ENCODE data around the gene PAX1.

Gene PAX1

DNA sequence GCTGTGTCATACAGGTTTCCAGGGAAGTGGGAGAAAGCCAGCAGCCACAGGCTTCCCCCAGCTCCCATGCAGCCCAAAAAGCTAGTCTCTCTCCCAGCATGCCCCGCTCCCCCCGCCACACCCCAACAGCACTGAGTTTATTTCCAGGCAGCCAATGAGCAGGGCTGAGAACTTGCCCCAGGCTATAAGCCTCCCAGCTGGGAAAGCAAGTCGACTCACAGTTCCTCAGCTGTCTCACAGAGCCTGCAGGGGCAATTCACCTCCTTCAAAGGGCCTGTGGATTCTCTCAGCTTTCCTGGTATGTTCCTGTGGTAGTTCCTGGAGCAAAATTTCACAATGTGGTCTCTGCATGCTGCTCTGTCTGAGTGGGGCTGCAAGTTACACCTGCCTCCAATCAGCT is 34.2 kb downstream of the PAX1 start:
- TF ChIP-seq GATA2 (IDR thresholded peaks at IDR 0.05; ENCODE audit: low read depth, low read length) (no peak), GATA3 (IDR thresholded peaks at IDR 0.05; ENCODE audit: low read depth, low read length) (no peak)

DNA sequence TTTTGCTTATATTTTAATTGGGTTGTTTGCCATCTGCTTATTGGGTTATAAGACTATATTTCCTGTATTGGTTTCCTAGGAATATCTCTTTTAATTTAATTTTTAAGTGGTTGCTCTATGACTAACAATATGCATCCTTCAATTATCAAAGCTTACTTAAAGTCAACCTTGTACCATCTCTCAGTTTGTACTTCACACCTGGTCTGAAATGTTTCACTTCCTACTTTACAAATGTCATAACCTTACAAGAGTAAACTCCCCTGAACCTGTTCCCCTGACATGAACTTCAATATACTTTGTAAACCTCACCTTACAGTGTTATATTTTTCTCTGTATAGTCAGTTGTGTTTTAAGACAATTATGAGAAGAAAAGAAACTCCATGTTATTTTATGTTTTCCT is 35.8 kb downstream of the PAX1 start:
- TF ChIP-seq GATA3 (IDR thresholded peaks at IDR 0.05; ENCODE audit: low read depth, low read length) (no peak), GATA2 (IDR thresholded peaks at IDR 0.05; ENCODE audit: low read depth, low read length) (no peak)

DNA sequence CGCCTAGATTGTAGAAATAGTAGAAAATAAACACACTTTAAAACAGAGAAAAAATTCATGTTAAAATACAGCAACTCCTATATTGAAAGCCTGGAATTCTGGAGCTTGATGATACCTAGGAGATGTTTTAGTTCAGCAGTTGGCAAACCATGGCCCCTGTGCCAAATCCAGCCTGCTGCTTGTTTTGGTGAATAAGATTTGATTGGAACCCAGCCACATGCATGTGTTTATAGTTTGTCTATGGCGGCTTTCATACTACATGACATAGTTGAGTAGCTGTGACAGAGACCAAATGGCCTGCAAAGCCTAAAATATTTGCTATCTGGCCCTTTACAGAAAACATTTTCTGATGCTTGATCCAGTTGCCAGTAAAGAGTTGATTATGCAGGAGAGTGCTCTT is 57.2 kb downstream of the PAX1 start:
- TF ChIP-seq GATA3 (IDR thresholded peaks at IDR 0.05; ENCODE audit: low read depth, low read length): no peak
- no peak for TF ChIP-seq GATA2 (IDR thresholded peaks at IDR 0.05; ENCODE audit: low read depth, low read length)

DNA sequence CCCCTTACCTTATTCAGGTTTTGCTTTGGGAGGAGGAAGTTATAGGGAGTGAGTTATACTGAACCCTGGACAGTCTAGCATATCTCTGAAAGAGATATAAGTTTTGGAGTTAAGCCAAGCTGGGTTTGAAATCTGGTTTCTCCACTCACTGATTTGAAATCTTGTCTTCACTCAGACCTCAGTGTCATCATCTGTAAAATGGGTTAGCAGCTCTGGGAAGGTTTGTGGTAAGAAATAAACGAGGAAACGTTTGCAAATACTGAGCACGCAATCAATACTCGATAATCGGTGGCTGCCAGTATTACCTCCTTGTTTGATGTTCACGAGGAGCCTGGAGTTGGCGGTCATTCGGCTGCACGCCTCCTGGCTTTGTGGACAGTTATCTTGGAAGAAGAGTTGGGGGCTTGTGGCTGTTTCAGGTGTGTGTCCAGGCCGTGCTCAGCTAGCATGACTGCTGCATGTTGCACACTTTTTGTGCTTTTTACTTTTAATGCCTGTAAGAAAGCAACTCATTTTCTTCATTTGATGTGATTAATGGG is 61.8 kb downstream of the PAX1 start:
- TF ChIP-seq GATA2 (IDR thresholded peaks at IDR 0.05; ENCODE audit: low read depth, low read length): no peak
- no peak for TF ChIP-seq GATA3 (IDR thresholded peaks at IDR 0.05; ENCODE audit: low read depth, low read length)

DNA sequence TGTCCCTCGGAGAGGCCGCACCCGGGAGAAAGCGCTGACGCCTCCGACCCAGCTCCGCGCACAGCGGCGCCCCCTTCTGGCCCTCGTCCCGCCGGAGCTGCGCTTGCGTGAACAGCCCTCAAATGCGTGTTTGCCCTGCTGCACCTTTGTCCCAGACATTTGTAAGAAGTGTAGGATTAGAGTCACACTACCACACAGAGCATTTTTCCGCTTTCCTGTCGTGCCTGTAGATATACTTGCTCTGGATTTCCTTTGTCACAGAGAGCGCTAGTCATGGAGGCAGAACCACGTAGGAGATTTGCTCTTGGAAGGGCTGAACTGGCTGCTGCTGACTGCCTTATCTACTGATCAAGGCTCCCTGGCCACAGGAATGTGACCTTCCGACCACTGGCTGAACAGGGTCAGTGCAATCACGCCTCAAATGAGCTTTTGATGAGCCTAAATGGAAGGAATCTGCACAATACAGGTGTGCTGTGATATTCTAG is 62.3 kb downstream of the PAX1 start:
- TF ChIP-seq GATA2 (IDR thresholded peaks at IDR 0.05; ENCODE audit: low read depth, low read length) (no peak), GATA3 (IDR thresholded peaks at IDR 0.05; ENCODE audit: low read depth, low read length) (no peak)
